Measurements from ENCODE around the gene ZHX3. TPM values are rescaled to one million over a fixed set of nuclear protein-coding genes. Genes with fewer than 3 reads are reported as not detected.

Gene ZHX3
- 10 to 100 TPM in 5 of 8 experiments, 1 to 10 TPM in 3; 6.6 to 20.6 (median 13.0) TPM for total RNA-seq

GRCh38 chr20:41317546-41318270 is at the start of gene ZHX3:
ZHX3 (minus strand) TSS chr20:41317731; CDS start chr20:41204916, 112,815 bp downstream.
- in situ Hi-C loops (cut with MboI; ENCODE audit: low pct_unique_long_range_greater_than_20kb in 2 of 9, low sequenced_read_pairs in 9 of 9, unreplicated experiment in 9 of 9): no loop called here
- ATAC-seq (replicated peaks in 6 of 8): peak; percentile 94 to 98 (median 97)
- H3K27ac ChIP-seq: peak within 1 kb of the TSS; percentile 88 to 93
- peak within 1 kb of the TSS; percentile 60 to 76 (median 72) for H3K4me3 ChIP-seq
- peaks cover 4 to 9% of the 10 kb centered on the region in 2 donors for H3K4me1 ChIP-seq (replicated peaks in 1 of 2)
- 3 to 58% (median 20%) methylated on average over 2 to 10 of the region's 64 CpGs; no CpG with 5 or more reads in 4 of the 10 experiments for WGBS, 10 experiments

- WGBS, 10 experiments: 60 to 100% (median 80%) methylated on average over 2 to 8 of the region's 13 CpGs; no CpG with 5 or more reads in 6 of the 10 experiments
- in situ Hi-C loops (cut with MboI; ENCODE audit: low pct_unique_long_range_greater_than_20kb in 2 of 9, low sequenced_read_pairs in 9 of 9, unreplicated experiment in 9 of 9): no loop called here
- Histone ChIP-seq H3K4me1 (replicated peaks in 1 of 2) (no peaks in the 10 kb centered on the region), H3K4me3 (no peak overlapping the region), H3K27ac (no peak overlapping the region)
- ATAC-seq (replicated peaks in 6 of 8): no peak
Observed at GRCh38 chr20:41367393-41367695, 49.8 kb upstream of the ZHX3 start.

- Histone ChIP-seq H3K4me3 (peak within 1 kb of the TSS; percentile 36 to 43 (median 39)), H3K4me1 (replicated peaks in 1 of 2) (no peaks in the 10 kb centered on the region), H3K27ac (no peak within 1 kb of the TSS)
- peak; percentile 35 to 83 (median 78) for ATAC-seq (replicated peaks in 6 of 8)
- in situ Hi-C loops (cut with MboI; ENCODE audit: low pct_unique_long_range_greater_than_20kb in 2 of 9, low sequenced_read_pairs in 9 of 9, unreplicated experiment in 9 of 9): no loop called here
- 0 to 100% (median 70%) methylated on average over 2 to 4 of the region's 93 CpGs; no CpG with 5 or more reads in 7 of the 10 experiments for WGBS, 10 experiments
Observed at GRCh38 chr20:41366546-41367392, 49.2 kb upstream of the ZHX3 start, which contains the start of gene EMILIN3. EMILIN3 (minus strand) TSS chr20:41366818; CDS start chr20:41366634, 184 bp downstream.

GRCh38 chr20:41365777-41366545 is 48.4 kb upstream of the ZHX3 start:
- in situ Hi-C loops (cut with MboI; ENCODE audit: low pct_unique_long_range_greater_than_20kb in 2 of 9, low sequenced_read_pairs in 9 of 9, unreplicated experiment in 9 of 9): no loop called here
- peak; percentile 26 to 75 (median 67) for ATAC-seq (replicated peaks in 6 of 8)
- Histone ChIP-seq H3K27ac (no peak overlapping the region), H3K4me3 (peak overlapping the region; percentile 36 to 43 (median 39)), H3K4me1 (replicated peaks in 1 of 2) (no peaks in the 10 kb centered on the region)
- 0 to 30% (median 21%) methylated on average over 1 to 7 of the region's 76 CpGs; no CpG with 5 or more reads in 7 of the 10 experiments for WGBS, 10 experiments

GRCh38 chr20:41364967-41365765 is 47.6 kb upstream of the ZHX3 start:
- ATAC-seq (replicated peaks in 6 of 8): no peak
- 37 to 84% (median 59%) methylated on average over 2 to 7 of the region's 19 CpGs; no CpG with 5 or more reads in 6 of the 10 experiments for WGBS, 10 experiments
- no peak overlapping the region for H3K27ac ChIP-seq
- H3K4me1 ChIP-seq (replicated peaks in 1 of 2): no peaks in the 10 kb centered on the region
- H3K4me3 ChIP-seq: peak overlapping the region in 1 of 5 donors; percentile 43
- in situ Hi-C loops (cut with MboI; ENCODE audit: low pct_unique_long_range_greater_than_20kb in 2 of 9, low sequenced_read_pairs in 9 of 9, unreplicated experiment in 9 of 9): no loop called here

- Histone ChIP-seq H3K4me3 (no peak overlapping the region), H3K27ac (no peak overlapping the region), H3K4me1 (replicated peaks in 1 of 2) (no peaks in the 10 kb centered on the region)
- ATAC-seq (replicated peaks in 6 of 8): no peak
- in situ Hi-C loops (cut with MboI; ENCODE audit: low pct_unique_long_range_greater_than_20kb in 2 of 9, low sequenced_read_pairs in 9 of 9, unreplicated experiment in 9 of 9): no loop called here
- WGBS, 10 experiments: 60 to 100% (median 92%) methylated on average over 1 to 6 of the region's 13 CpGs; no CpG with 5 or more reads in 7 of the 10 experiments
Observed at GRCh38 chr20:41364236-41364855, 46.8 kb upstream of the ZHX3 start.

GRCh38 chr20:41363601-41364000 is 46.1 kb upstream of the ZHX3 start:
- no peaks in the 10 kb centered on the region for H3K4me1 ChIP-seq (replicated peaks in 1 of 2)
- 0 to 100% (median 67%) methylated on average over 1 to 5 of the region's 7 CpGs; no CpG with 5 or more reads in 6 of the 10 experiments for WGBS, 10 experiments
- no peak for ATAC-seq (replicated peaks in 6 of 8)
- in situ Hi-C loops (cut with MboI; ENCODE audit: low pct_unique_long_range_greater_than_20kb in 2 of 9, low sequenced_read_pairs in 9 of 9, unreplicated experiment in 9 of 9): no loop called here
- H3K27ac ChIP-seq: no peak overlapping the region
- H3K4me3 ChIP-seq: no peak overlapping the region

- in situ Hi-C loops (cut with MboI; ENCODE audit: low pct_unique_long_range_greater_than_20kb in 2 of 9, low sequenced_read_pairs in 9 of 9, unreplicated experiment in 9 of 9): no loop called here
- 83 to 100% (median 100%) methylated on average over 1 to 3 of the region's 5 CpGs; no CpG with 5 or more reads in 6 of the 10 experiments for WGBS, 10 experiments
- Histone ChIP-seq H3K4me3 (no peak overlapping the region), H3K4me1 (replicated peaks in 1 of 2) (no peaks in the 10 kb centered on the region), H3K27ac (no peak overlapping the region)
- ATAC-seq (replicated peaks in 6 of 8): no peak
Observed at GRCh38 chr20:41362748-41363140, 45.2 kb upstream of the ZHX3 start.

GRCh38 chr20:41361757-41362747 is 44.5 kb upstream of the ZHX3 start:
- no peaks in the 10 kb centered on the region for H3K4me1 ChIP-seq (replicated peaks in 1 of 2)
- no peak overlapping the region for H3K4me3 ChIP-seq
- no peak overlapping the region for H3K27ac ChIP-seq
- no peak for ATAC-seq (replicated peaks in 6 of 8)
- in situ Hi-C loops (cut with MboI; ENCODE audit: low pct_unique_long_range_greater_than_20kb in 2 of 9, low sequenced_read_pairs in 9 of 9, unreplicated experiment in 9 of 9): no loop called here
- WGBS, 10 experiments: 60 to 82% (median 82%) methylated on average over 3 to 12 of the region's 45 CpGs; no CpG with 5 or more reads in 7 of the 10 experiments

- ATAC-seq (replicated peaks in 6 of 8): no peak
- in situ Hi-C loops (cut with MboI; ENCODE audit: low pct_unique_long_range_greater_than_20kb in 2 of 9, low sequenced_read_pairs in 9 of 9, unreplicated experiment in 9 of 9): no loop called here
- H3K4me3 ChIP-seq: no peak overlapping the region
- H3K27ac ChIP-seq: no peak overlapping the region
- WGBS, 10 experiments: 80 to 92% (median 90%) methylated on average over 2 to 7 of the region's 22 CpGs; no CpG with 5 or more reads in 6 of the 10 experiments
- H3K4me1 ChIP-seq (replicated peaks in 1 of 2): no peaks in the 10 kb centered on the region
Observed at GRCh38 chr20:41360831-41361756, 43.6 kb upstream of the ZHX3 start.

Measured in motor neuron (in vitro differentiated cells).